Activated CD8-positive, alpha-beta memory T cell treated with anti-CD3 and anti-CD28 coated beads, Interleukin-2, amount 50 U/mL, for 48 hours (primary cell): ENCODE measurements around the gene MAP4K2.
"Not testable (repeated sequence)": the region's sequence is repeated elsewhere in the genome, so short reads cannot be mapped to it uniquely, and the experiment has no call there.

Experiments
- DNase-seq: peaks from one replicate; pipeline ENCODE4 v3.0.0-alpha.2; 2020

Gene MAP4K2

DNA sequence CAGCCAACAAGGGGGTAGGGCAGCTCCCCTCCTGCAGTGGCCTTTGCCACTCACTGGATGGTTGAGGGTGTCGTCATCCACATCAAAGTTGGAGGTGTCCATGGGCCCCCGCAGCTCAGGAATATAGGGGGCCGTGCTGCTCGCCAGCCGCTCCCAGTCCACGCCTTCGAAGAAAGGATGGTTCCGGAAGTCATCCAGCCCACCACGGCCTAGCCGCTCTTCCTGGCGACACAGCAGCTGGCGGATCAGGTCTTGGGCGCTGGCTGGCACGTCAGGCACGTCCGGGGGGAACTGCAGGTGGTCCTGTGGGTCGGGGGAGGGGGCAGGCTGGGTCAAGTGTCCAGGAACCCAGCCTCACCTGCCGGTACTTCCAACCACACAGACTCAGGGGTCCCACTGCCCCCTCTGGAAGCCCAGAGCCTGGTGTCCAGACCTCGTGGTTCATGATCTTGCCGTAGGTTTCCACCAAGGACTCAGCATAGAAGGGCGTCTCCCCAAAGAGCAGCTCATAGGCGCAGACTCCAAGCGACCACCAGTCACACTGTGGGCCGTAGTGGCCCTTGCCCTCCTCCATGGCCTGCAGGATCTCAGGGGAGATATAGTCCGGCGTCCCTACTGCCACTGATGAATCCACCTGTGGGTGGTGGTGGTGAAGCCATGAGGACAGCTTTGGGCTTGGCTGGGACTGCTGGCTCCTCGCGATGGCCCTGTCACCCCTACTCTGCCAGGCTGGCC is 35.8 kb upstream of the MAP4K2 start:
- no peak for DNase-seq

DNA sequence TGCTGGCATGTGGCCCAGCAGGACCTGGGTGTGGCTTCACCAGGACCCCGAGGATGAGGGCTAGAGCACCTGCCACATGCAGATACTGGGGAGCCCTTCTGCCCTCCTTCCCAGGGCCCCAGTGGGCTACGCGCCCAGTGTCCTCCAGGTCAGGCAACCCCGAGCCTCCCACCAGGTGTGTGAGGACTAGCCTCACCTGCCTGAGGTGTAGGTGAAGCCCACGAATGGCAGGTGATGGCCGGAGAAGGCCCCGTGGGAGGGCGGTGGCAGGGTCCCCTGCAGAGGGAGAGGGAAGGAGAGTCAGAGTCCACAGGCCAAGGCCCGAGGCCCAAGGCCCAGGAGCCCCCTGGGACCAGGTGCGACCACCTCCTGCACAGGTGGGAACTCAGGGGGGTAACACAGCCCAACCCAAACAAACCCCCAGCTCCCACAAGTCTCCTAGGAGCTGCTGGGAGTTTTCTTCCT is 34.9 kb upstream of the MAP4K2 start:
- DNase-seq: no peak

DNA sequence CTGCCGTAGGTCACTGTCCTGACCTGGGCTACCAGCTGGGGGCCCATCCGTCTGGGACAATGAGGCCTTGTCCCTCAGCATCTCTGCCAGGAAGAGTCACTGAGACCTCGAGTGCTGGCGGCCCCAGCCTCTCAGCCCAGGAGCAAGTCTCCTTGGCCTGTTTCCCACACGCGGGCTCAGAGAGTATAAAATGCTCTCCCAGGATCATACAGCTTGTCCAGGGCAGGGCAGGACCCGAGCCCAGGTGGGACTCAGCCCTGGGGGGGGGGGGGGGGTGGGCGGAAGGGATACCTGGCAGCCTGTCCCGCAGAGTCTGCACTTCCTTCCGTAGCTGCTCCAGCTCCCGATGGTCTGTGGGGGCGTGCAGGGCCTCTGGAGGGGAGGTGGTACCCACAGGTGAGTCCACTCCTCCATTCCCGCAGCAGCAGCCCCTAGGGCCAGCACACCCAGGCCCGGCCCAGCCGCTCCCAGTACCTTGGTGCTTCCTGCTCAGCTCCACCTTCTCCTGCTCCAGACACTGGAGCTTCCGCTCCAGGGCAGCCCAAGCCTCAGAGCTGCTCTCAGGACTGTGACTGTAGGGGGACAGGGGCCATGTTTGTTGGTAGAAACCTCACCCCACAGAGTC is 33.5 kb upstream of the MAP4K2 start:
- no peak for DNase-seq

DNA sequence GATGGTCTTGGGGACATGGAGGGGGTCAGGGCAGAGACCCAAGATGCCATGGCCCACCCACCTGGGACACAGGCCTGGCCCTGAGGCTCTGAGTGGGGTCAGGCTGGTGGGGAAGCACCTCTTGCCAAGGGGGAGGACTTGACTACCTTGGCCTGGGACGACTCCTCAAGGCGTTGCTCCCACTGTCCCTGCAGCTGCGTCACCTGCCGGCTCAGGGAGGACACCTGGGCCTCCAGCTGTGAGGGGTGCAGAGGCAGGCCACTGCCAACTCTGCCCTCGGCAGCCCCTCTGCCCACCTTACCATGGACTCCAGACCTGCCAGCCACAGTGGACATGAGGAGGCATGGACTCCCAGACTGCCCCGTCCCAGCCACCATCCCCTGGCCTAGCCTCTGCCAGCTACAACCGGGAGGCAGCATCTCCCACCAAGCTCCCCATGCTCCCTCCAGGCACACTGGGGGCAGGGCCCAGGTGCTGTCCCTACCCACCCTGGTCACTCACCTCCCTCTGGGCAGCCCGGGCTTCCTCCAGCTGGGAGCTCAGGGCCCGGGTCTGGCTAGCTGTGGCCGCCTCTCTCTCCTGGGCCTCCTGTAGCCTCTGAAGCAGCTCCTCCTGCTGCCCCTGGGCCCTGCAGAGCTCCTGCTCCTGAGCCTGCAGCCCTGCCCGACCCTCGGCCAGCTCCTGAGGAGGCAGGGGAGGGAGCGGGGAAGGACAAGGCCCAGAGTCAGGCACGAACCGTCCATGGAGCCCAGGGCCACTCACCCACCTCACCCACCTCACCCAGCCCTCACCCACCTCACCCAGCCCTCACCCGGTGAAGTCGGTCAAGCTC is 32.8 kb upstream of the MAP4K2 start:
- DNase-seq: no peak

DNA sequence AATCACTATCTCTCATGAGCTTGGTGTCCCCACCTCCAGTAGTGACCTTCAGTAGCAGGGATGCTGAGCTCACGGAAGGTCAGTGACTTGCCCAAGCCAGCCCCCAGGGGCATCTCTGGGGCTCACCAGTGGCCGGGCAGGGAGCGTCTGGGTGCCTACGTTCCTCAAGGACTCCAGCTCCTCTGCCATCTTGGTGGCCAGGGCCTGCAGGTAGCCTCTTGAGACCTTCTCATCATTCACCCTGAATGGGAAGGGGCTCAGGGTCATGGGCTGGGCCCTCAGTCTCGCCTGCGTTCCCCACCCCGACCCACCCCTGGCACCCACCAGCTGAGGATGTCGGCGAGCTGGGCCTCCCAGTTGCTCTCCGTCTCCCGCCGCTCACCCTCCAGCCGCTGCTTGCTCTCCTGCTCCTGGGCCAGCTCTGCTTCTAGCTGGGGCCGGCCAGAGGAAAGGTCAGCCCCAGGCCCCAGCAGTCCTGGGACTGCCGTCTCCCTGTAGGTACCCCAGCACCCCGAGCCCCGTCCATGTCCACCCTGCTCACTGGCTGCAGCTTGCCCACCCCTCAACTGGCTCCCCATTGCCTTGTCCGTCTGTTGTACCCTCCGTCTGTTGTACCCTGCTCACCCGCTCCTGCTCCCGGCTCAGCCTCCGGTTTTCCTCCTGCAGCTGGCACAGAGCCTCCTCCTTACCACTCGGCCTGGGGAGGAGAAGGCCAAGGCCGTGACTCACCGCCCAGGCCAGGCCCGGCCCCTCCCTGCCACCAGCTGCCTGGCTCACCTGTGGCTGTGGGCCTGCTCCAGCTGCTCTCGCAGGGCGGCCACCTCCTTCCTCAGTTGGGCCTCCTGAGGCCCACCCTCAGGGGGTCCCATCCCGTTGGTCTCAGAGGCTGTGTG is 32.0 kb upstream of the MAP4K2 start:
- DNase-seq: no peak

DNA sequence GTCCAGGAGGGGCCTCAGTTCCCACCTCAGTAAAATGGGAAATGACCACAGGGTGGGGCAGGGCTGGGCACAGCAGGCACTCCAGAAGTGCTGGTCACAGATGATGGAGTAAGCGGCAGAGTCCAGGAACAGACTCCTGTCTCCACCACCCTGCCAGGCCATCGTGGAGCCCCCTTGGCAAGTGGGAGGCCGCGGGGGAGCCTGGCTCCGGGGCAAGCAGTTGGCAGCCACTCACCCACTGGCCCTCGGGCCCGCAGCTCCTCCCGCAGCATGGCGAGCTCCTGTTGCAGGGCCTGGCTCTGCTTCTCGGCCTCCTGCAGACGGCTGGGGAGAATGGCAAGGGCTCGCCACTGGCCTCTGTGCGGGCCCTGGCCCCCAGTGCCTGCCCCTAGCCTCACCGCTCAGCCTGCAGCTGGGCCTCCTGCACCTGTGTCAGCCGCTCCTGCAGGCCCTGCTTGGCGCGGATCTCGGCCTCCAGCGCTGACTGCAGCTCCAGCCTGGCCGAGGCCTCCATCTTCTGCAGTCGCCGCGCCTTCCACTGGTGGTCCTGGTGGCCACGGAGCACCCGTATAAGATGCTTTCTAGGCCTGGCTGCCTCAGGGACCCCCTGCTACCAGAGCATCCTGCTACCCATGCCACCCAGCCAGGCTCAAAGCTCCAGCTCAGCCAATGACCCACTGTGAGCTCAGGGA is 31.2 kb upstream of the MAP4K2 start:
- no peak for DNase-seq

DNA sequence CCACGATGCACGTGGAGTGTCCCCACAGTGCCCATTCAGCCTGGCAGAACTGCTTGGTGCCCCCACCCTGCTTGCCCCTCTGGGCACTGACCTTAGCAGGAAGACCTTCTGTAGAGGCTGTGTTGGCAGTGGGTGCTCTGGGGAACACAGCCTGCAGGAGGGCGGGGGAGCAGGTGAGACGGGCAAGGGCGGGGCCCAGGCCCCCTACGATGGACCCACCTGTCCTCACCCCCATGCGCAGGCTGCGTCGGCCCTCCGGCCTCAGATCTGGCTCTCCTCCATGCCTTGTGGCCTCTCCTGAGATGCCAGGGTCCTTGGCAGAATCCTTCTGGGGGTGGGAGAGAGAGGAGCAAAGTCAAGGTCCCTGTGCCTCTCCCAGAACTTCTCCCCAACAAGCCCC is 30.5 kb upstream of the MAP4K2 start:
- DNase-seq: no peak

DNA sequence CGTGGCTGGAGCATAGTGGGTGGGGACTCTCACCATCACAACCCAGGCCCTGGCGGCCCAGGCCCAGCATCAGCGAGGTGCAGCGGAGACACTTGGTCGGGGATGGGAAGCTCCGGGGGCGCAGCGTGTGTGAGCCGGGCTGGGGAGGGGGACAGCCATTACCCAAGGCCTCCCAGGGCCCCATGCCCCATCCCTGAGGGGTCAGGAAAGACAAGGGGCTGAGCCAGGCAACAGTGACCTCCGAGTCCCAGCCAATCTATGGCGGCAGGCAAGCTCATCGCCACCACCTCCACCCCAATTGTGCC is 30.1 kb upstream of the MAP4K2 start:
- DNase-seq: no peak

DNA sequence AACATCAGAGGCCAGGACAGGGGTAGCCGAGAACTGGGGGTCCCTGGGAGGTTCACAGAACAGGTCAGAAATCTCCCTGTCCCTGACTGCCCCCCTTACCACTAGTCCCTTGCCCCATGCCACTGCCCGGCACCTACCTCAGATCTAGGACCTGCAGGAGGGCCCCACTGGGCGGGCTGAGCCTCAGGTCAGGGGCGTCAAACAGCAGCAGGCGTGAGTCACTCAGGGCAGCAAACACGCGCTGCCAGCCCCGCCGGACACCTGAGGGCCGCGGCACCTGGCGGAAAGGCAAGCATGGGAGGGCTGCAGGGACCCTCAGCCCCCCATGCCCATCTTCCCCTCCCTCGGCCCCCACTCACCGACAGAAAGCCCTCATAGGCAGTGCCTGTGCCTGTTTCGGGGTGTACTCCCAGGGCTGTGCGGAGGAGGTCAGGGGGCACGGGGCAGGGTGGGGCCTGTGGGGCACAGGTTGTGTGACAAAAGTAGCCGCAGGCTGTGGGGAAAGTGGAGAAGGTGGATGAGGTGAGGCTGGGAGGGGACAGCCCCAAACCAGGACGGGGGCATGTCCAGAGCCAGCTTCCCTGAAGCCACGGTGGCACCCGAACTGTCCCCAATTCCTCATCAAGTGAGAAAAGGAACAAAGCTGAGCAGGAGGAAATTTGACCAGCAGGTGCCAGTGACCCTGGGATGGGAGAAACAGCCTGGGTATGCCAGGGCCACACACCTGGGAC is 29.6 kb upstream of the MAP4K2 start:
- no peak for DNase-seq

DNA sequence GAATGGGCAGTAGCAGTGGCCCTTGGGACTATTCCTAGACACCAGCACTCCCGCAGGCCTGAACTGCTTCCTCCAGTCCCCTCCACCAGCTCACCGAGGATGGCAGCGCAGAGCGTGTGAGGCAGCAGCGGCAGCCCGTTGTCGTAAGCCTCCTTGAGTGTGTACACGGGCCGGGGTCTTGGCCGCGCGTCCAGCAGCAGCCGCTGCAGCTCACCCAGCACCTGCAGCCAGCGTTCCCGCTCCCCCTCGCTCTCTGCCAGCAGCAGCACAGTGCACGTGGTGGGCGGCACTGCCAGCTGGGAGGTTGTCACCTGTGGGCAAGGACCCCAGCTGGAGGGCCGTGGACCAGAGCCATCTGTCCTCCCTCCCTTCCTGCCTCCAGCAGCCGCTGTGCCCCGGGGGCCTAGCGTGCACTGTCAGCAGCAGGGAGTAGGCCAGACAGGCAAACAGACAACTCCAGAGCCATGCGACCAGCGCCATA is 28.4 kb upstream of the MAP4K2 start:
- no peak for DNase-seq

DNA sequence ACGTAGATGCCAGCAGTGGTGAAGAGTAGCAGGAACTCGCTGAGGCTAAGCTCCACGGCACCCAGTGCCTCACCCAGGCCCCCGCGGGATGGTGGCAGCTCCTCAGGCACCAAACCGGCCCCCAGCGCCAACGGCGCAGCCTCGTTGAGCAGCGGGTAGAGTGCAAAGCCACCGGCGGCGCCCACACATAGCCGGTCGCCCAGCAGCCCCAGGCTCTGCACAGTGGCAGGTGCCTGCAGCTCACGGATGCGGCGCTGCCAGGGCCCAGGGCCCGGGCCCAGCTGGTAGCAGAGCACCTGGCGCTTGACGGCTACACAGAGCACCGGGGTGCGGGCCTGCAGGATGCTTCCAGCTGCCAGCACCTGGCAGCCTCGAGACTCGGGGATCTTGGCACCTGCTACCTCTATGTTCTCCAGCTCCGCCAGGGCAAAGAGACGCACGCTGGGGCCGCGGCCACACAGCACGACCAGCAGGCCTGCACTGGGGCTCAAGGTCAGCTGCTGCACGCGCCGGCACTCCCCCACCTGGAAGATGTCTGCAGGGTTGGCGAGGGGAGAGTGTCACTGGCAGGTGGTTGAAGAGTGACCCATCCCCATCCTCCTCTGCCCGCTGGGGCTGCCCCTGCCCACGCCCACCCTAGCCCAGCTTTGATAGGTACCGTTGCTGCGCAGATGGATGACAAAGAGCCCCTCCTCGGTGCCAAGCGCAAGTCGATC is 26.7 kb upstream of the MAP4K2 start:
- no peak for DNase-seq

DNA sequence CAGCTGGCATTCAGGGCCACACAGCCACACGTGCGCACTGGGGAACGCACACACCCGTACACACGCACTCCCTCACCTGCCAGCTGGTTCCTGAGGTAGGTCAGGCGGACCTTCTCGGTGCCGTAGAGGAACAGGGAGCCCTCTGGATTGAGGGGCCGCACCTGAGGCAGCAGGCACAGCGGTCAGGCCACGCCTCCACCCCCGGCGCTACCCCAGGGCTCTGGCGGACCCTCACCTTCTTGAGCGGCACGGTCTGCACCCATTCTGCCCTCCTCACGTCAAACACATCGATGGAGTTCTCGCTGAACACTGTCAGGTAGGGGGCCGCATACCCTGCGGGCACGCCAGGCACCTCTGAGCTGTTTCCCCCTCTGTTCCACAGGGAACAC is 24.4 kb upstream of the MAP4K2 start:
- DNase-seq: no peak

DNA sequence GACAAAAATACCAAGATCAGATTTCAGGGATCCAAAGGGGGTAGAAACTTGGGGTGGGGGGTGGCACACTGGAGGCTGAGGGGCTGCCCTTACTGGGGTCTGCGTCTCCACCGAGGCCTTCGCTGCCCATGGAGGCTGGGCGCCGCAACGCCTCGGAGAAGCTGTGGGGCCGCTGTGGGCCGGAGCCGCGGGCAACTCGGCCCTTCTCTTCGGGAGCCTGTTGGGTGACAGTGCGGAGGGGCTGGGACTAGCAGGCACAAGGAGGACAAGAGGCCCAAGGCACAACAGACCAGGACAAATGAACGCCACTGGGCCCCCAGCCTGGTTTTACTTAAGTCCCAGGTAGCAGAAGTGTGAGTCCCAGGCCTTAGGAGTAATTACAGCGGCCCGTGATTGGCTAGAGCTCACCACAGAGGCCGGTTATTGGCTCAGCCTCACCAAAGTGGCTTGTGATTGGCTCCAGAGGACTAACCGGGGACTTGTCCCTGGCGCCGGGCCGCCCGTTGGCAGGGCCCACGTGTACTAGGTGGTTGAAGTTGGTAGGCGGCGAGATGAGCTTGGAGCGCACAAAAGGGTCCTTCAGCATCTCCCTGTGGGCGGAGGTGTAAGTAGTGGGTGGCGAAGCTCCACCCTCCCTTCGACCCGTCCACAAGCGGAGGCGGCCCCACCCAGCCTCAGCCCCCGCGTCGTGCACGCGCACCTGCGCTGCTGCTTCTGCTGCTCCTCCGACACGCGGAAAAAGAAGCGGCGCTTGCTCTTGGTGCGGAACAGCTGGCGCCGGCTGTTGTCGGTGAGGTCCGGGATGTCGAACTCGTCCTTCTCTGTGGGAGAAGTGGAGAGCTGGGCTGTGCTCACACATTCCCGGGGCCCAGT is 23.8 kb upstream of the MAP4K2 start:
- DNase-seq: no peak

DNA sequence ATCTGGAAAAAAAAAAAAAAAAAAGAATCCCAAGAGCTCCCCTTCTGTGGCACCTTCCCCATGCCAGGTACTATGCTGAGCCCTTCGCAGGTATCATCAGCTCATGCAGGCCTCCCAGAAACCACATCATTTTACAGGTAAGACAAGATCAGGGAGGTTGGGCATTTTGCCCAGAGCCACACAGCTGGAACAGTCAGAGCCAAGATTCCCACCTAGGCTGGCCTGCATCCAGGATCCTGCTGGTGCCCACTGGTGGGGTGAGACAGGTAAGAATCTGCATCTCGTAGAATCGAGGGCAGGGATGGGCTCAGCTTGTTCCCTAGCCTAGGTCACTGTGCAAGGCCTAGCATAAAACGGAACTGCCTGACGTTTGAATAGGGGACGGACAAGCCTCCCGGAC is 23.0 kb upstream of the MAP4K2 start:
- no peak for DNase-seq

DNA sequence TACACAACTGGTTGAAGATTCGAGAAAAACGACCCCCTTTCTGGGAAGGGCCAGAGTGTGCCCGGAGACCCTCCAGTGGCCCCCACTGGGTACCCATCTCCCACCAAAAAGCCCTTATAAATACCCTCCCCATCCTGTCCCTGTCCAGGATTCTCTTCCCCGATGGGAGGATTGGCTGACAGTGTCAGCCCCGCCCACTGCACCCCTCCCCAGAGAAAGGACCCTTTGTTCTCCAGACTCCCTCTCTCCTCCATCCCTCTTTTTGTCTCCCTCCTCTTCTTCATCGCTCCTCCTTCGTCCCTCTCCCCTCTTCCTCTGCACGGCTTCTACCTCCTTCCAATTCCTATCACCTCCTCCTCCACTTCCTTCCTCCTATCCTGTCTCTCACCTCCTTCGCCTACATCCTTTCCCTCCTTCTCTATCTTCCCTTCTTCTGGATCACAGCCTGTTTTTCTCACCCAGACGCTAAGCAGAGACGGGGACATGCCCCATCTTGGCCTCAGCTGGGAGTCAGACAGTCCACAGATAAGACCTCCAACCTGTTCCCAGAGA is 20.6 kb upstream of the MAP4K2 start:
- DNase-seq: no peak

DNA sequence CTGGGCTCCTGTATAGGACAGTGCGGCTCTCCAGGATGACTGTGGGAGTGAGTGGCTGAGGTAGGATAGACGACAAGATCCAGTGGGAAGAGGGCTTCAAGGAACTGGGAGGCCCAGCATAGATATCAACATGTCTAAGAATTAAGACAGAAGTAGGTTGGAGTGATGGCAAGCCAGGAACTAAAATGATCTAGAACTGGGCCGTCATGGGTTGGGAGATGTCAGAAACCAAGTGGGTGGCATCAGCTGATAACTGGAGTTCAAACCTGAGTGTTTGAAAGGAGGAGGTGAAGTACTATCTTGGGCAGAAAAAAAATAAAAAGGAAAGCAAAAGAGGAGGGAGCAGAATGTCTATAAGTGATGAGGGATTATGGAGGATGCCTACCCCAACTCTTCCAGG is 14.5 kb upstream of the MAP4K2 start:
- no peak for DNase-seq

DNA sequence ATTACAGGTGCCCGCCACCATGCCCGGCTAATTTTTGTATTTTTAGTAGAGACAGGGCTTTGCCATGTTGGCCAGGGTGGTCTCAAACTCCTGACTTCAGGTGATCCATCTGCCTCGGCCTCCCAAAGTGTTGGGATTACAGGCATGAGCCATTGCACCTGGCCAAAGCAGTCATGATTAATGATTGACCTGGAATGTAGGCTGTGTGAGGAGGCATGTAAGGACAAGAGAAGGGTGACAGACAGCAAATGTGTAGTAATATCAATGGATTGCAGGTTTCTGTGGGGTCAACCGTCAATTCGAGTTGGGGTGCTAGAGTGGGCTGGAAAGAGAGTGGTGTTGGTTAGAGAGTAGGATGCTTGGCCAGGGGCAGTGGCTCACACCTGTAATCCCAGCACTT is 12.4 kb upstream of the MAP4K2 start:
- not testable (repeated sequence) for DNase-seq

DNA sequence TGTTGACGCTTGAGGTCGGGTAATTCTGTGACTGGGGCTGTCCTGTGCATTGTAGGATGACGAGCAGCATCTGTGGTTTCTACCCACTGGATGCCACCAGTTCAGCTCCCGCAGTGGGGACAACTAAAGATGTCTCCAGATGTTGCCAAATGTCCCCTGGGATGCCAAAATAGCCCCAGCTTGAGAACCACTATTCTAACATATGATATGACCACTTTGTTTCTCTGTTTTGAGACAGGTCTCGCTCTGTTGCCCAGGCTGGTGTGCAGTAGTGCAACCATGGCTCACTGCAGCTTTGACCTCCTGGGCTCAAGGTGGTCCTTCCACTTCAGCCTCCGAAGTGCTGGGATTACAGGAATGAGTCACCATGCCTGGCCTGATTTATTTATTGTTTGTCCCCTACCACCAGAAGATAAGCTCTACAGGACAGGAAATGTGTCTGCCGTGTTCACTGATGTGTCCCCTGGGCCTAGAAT is 11.7 kb upstream of the MAP4K2 start:
- DNase-seq: no peak

DNA sequence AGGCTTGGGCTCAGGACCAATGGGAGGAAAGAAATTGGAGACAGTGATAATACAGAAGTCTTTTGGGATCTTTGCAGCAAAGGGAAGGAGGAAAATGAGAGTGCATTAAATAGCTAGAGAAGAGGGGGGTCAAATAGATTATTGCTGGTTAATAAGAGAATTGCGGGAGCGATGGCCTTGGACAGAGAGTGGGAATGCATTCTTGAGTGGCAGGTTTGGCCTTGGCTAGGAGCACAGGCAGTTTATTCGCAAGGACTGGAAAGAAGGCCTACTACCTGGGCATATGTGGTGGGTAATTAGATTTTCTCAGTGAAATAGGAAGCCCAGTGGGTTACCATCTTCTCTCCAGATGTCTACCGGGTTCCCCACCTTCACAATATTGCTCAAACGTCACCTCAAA is 10.8 kb upstream of the MAP4K2 start:
- no peak for DNase-seq
